GM11168 (cell line): ENCODE data around the gene SLC25A27.

ENCODE experiments used
- in situ Hi-C: fragments of 300-500 bp; cut with MboI; formaldehyde crosslinking; loops from one replicate; pipeline ENCODE4 v1.12.0; 2022; ENCODE audit warnings: low sequenced_read_pairs; ENCODE audit not compliant: unreplicated experiment

SLC25A27 gene

DNA sequence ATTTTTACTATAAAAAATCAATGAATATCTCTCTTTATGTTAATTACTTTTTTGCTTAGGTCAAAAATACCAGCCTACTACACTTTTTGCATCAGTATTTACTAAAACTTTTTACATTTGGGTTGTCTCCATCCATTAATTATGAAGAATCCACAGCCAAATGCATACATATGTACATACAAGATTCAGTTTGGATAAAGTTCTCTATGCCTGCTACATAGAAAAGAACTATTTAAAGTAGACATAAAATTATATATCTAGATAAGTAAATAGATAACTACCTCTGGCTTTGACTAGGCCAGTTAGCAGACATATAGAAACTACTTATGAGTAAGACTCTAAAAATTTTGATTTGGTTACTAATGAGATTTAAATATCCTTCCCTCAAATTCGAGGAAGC, 47.2 kb downstream of the SLC25A27 start:
- in situ Hi-C loops, result no loop called here

GRCh38 chr6:46704562-46704961, 51.8 kb downstream of the SLC25A27 start:
- in situ Hi-C loops, result no loop called here

DNA sequence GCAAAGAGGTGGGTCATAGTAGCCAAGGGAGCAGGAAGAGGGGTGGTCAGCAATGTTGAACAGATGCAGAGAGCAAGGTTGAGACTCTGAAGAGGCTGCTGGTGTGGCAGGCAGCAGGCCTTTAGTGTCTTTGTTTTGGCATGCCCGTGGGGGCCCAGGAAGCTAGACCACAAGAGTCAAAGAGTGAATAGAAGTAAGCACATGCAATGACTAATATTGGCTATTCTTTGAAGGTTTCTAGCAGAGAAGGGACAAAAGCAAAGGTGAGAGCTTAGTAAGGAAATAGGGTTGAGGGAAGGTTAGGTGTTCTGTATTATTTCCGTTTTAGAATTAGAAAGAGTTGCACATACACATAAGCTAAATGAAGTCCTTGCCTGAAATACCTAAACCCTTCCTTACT, 53.7 kb downstream of the SLC25A27 start:
- in situ Hi-C loops, result no loop called here

GRCh38 chr6:46711491-46711890, 58.7 kb downstream of the SLC25A27 start:
- in situ Hi-C loops, result no loop called here

DNA sequence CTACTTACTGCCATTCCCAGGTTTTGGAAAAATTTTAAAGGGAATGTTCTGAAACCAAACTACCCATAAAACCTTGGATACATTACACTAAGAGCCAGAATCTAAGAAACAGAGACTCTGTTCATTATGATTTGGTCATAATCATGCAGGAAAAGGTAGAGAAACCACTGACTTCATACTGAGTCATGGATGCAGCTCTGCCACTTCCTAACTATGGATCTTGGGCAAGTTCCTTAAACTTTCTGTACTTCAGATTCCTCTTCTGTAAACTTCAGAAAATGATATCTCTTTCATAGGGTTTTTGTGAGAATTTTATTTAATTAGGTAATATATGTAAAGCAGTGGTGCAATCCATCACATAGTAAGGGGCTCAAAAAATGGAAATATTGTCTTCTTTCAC, 62.4 kb downstream of the SLC25A27 start:
- in situ Hi-C loops, result no loop called here

- in situ Hi-C loops, result no loop called here
Measured at GRCh38 chr6:46719099-46719498, 66.3 kb downstream of the SLC25A27 start.

DNA sequence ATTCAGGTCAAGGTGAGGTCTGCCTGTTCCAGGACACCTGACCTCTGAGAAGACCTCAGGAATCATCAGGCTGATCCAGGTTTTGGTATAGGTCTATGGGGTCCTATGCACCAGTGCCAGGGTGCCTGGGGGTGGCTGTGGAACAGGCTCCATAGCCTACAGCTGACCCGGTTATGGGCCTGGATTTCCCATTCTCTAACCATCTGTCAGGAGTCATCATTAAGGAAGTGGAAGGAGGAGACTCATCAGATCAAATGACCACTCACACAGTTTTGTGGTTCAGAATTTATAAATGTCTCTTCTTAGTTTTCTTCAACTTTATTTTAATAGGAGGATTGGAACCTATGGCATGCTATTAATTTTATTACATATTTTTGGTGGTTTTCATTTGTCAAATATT, 67.6 kb downstream of the SLC25A27 start:
- in situ Hi-C loops, result no loop called here
